ENCODE data around the gene ZNF646.

ZNF646 gene

DNA sequence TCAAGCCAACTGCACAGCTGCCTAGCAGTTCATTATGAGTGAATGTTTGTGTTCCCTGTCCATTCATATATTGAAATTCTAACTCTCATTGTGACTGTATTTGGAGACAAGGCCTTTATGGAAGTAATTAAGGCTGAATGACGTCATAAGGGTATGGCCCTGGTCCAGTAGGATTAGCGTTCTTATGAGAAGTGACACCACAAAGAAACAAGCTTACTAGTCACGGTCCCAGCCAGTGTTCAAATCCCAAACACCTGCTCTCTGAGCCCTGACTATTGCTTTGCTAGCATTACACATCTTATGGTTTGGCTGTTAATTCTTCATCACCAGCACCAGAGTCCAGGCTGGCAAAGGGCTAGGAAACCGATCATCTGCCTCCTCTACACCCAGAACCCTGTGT lies 2.4 kb upstream of the ZNF646 start:
- H3F3A ChIP-seq (ENCODE audit: low read depth): peaks cover 3% of the 10 kb centered on the region
- peak overlapping the region; percentile 96 for H3K4me3 ChIP-seq (ENCODE audit: low read length, poor library complexity, severe bottlenecking)
- H3K9me2 ChIP-seq (replicated peaks; ENCODE audit: low read depth, low read length): no peaks in the 10 kb centered on the region
- TF ChIP-seq EZH2phosphoT487 (IDR thresholded peaks at IDR 0.05; ENCODE audit: borderline replicate concordance): no peak
- no peak for TF ChIP-seq CTCF (conservative IDR thresholded peaks at IDR 0.05; ENCODE audit: low read length)
- H3K9me3 ChIP-seq (ENCODE audit: insufficient read depth, low read depth, low read length): no peaks in the 10 kb centered on the region
- H3K27me3 ChIP-seq (ENCODE audit: insufficient read depth, low read length, poor library complexity, severe bottlenecking): no peaks in the 10 kb centered on the region
- H3K4me2 ChIP-seq (ENCODE audit: low read depth, low read length, poor library complexity, severe bottlenecking): peak overlapping the region; percentile 97
- H2AFZ ChIP-seq (ENCODE audit: low read length): no peak overlapping the region
- H4K20me1 ChIP-seq (ENCODE audit: insufficient read depth, low read length, poor library complexity, severe bottlenecking): peaks cover 35% of the 10 kb centered on the region
- H3K36me3 ChIP-seq (ENCODE audit: insufficient read depth, low read length): peaks cover 2% of the 10 kb centered on the region; the same call in 1 of the 2 replicates
- peaks cover 27% of the 10 kb centered on the region for H3K4me1 ChIP-seq (ENCODE audit: insufficient read depth, low read length, poor library complexity, severe bottlenecking)
- peaks cover 67% of the 10 kb centered on the region for H3K79me2 ChIP-seq (ENCODE audit: insufficient read depth, low read length)
- H3K9ac ChIP-seq (ENCODE audit: low read depth, low read length, poor library complexity, severe bottlenecking): peak overlapping the region; percentile 94

GRCh38 chr16:31072540-31073141 lies 1.6 kb upstream of the ZNF646 start:
- Histone ChIP-seq H3K4me2 (ENCODE audit: low read depth, low read length, poor library complexity, severe bottlenecking) (peak overlapping the region; percentile 97), H3K79me2 (ENCODE audit: insufficient read depth, low read length) (peaks cover 68% of the 10 kb centered on the region), H3K27me3 (ENCODE audit: insufficient read depth, low read length, poor library complexity, severe bottlenecking) (no peaks in the 10 kb centered on the region), H3K4me3 (ENCODE audit: low read length, poor library complexity, severe bottlenecking) (peak overlapping the region; percentile 96), H3K9ac (ENCODE audit: low read depth, low read length, poor library complexity, severe bottlenecking) (peak overlapping the region; percentile 94), H3K36me3 (ENCODE audit: insufficient read depth, low read length) (peaks cover 10% of the 10 kb centered on the region; the same call in 1 of the 2 replicates), H3K9me2 (replicated peaks; ENCODE audit: low read depth, low read length) (no peaks in the 10 kb centered on the region), H3F3A (ENCODE audit: low read depth) (peaks cover 3% of the 10 kb centered on the region), H4K20me1 (ENCODE audit: insufficient read depth, low read length, poor library complexity, severe bottlenecking) (peaks cover 36% of the 10 kb centered on the region), H3K4me1 (ENCODE audit: insufficient read depth, low read length, poor library complexity, severe bottlenecking) (peaks cover 27% of the 10 kb centered on the region), H2AFZ (ENCODE audit: low read length) (peak overlapping the region; percentile 85), H3K9me3 (ENCODE audit: insufficient read depth, low read depth, low read length) (no peaks in the 10 kb centered on the region)
- TF ChIP-seq EZH2phosphoT487 (IDR thresholded peaks at IDR 0.05; ENCODE audit: borderline replicate concordance) (no peak), CTCF (conservative IDR thresholded peaks at IDR 0.05; ENCODE audit: low read length) (no peak)

DNA sequence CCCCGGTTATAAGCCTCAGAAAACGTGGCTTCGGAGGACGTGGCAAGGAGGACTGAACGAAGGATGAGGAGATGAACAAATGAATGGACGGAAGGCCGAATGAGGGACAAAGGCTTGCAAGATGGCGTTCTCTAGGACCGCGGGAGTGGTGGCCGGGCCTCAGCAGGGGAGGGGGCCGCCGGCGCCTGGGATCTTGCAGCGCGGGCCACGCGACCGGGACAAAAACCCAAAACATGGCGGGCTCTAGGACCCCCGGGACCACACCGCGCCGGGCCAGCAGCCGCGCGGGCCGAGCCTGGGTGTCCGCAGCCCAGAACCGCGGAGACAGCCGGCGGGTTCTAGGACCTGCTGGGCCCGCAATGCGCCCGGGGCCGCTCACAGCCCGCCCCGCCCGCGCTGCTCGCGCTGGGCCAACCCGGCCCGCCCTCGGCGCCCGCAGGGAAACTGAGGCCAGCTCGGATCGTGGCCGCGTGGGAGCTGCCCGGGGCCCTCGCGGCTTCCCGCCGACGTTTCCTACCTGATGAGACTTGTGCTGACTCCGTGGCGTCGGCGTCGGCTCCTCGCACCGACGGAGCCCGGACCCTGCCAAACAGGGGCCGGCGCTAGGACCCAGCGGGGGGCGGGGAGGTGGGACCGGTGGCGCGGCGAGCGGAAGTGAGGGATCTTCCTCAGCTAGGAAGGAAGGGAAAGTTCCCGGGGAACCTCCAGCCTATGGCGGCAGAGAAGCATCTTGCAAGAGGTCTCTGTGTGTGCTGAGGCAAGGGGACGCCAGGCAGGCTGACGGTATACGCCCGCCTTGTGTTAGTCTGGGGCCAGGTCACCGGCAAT lies 866 bp upstream of the ZNF646 start:
- Histone ChIP-seq H3K9me2 (replicated peaks; ENCODE audit: low read depth, low read length) (no peaks in the 10 kb centered on the region), H3K4me1 (ENCODE audit: insufficient read depth, low read length, poor library complexity, severe bottlenecking) (peaks cover 27% of the 10 kb centered on the region), H2AFZ (ENCODE audit: low read length) (peak overlapping the region; percentile 85), H3K4me2 (ENCODE audit: low read depth, low read length, poor library complexity, severe bottlenecking) (peak overlapping the region; percentile 97), H3F3A (ENCODE audit: low read depth) (peaks cover 3% of the 10 kb centered on the region), H3K79me2 (ENCODE audit: insufficient read depth, low read length) (peaks cover 70% of the 10 kb centered on the region), H3K36me3 (ENCODE audit: insufficient read depth, low read length) (peaks cover 14% of the 10 kb centered on the region; the same call in 1 of the 2 replicates), H3K27me3 (ENCODE audit: insufficient read depth, low read length, poor library complexity, severe bottlenecking) (no peaks in the 10 kb centered on the region), H4K20me1 (ENCODE audit: insufficient read depth, low read length, poor library complexity, severe bottlenecking) (peaks cover 36% of the 10 kb centered on the region), H3K4me3 (ENCODE audit: low read length, poor library complexity, severe bottlenecking) (peak overlapping the region; percentile 96), H3K9me3 (ENCODE audit: insufficient read depth, low read depth, low read length) (no peaks in the 10 kb centered on the region), H3K9ac (ENCODE audit: low read depth, low read length, poor library complexity, severe bottlenecking) (peak overlapping the region; percentile 94)
- TF ChIP-seq EZH2phosphoT487 (IDR thresholded peaks at IDR 0.05; ENCODE audit: borderline replicate concordance): no peak
- no peak for TF ChIP-seq CTCF (conservative IDR thresholded peaks at IDR 0.05; ENCODE audit: low read length)
